ENCODE data around the gene FIBP. TPM values are rescaled to one million over a fixed set of nuclear protein-coding genes. Genes with fewer than 3 reads are reported as not detected.

The FIBP gene
- total and polyA plus RNA-seq, 2 of the 8 experiments (the other 6 are each of a cell fraction or from before 2014, with no cell fraction given): 74.3 to 173 TPM

GRCh38 chr11:65919141-65919572, 30.9 kb upstream of the FIBP start, which contains the start of gene DRAP1:
Gene DRAP1 (plus strand): TSS chr11:65919426. CDS start chr11:65919502, 76 bp downstream.
- Histone ChIP-seq H3K23me2 (ENCODE audit: low read depth, low read length) (peaks cover 13% of the 10 kb centered on the region; the same call in 1 of the 2 replicates), H4K91ac (replicated peaks; ENCODE audit: insufficient read length, low read length) (peak within 1 kb of the TSS; percentile 95), H4K5ac (ENCODE audit: insufficient read length, low read depth, low read length) (peak within 1 kb of the TSS; percentile 92), H3K14ac (ENCODE audit: insufficient read length) (no peak within 1 kb of the TSS), H3K18ac (ENCODE audit: extremely low read depth, low read length) (peak within 1 kb of the TSS; percentile 93), H2BK15ac (ENCODE audit: low read length) (0 out of 2 replicates have a peak within 1 kb of the TSS, but pooled peaks have one; percentile 40), H3K79me1 (ENCODE audit: low read depth, low read length) (peaks cover 7% of the 10 kb centered on the region; the same call in 1 of the 2 replicates), H2BK20ac (ENCODE audit: low read length) (no peak within 1 kb of the TSS), H3K23ac (ENCODE audit: insufficient read length) (no peak within 1 kb of the TSS), H3K36me3 (ENCODE audit: control insufficient read depth in 2 of 4, insufficient read depth in 4 of 4, low read length in 3 of 4) (peaks cover 0 to 8% (median 5%) of the 10 kb centered on the region in 4 experiments; a peak in 4 of 8 replicates), H3K4me3 (ENCODE audit: extremely low read depth in 1 of 4, insufficient read depth in 2 of 4, low read depth in 3 of 4, low read length in 4 of 4) (peak within 1 kb of the TSS; percentile 91 to 98 (median 94)), H2BK12ac (ENCODE audit: low read depth, low read length) (no peak within 1 kb of the TSS), H3K4ac (replicated peaks; ENCODE audit: insufficient read length, low read depth, low read length) (peak within 1 kb of the TSS; percentile 97), H3K4me2 (ENCODE audit: insufficient read depth in 1 of 2, low read depth in 2 of 2, low read length in 2 of 2) (peak within 1 kb of the TSS; percentile 83 to 94), H3K56ac (replicated peaks; ENCODE audit: insufficient read length, low read depth, low read length) (peak within 1 kb of the TSS; percentile 69), H2AK5ac (ENCODE audit: low read depth, low read length) (peak within 1 kb of the TSS; percentile 17; the same call in 1 of the 2 replicates), H3K79me2 (ENCODE audit: control insufficient read depth in 1 of 2, insufficient read depth in 2 of 2, low read length in 2 of 2) (peaks cover 0 to 7% of the 10 kb centered on the region in 2 experiments; a peak in 2 of 4 replicates), H3K9ac (replicated peaks in 1 of 4; ENCODE audit: extremely low read depth in 1 of 4, low read depth in 3 of 4, low read length in 3 of 4) (peak within 1 kb of the TSS; percentile 76 to 92 (median 84)), H3K9me3 (ENCODE audit: insufficient read depth in 2 of 2, low read depth in 1 of 2, low read length in 1 of 2) (no peaks in the 10 kb centered on the region), H2BK120ac (replicated peaks; ENCODE audit: low read depth, low read length) (no peak within 1 kb of the TSS), H4K20me1 (replicated peaks in 1 of 2; ENCODE audit: control insufficient read depth in 1 of 2, insufficient read depth in 2 of 2, low read length in 2 of 2) (peaks cover 0 to 7% of the 10 kb centered on the region in 2 experiments), H3K4me1 (replicated peaks in 1 of 4; ENCODE audit: control insufficient read depth in 3 of 4, insufficient read depth in 4 of 4, low read length in 3 of 4) (peaks cover 0 to 22% (median 13%) of the 10 kb centered on the region in 4 experiments; a peak in 4 of 7 replicates), H2BK5ac (ENCODE audit: low read depth, low read length) (peak within 1 kb of the TSS; percentile 71), H2AFZ (ENCODE audit: low read length) (no peak within 1 kb of the TSS), H3K27me3 (replicated peaks in 1 of 4; ENCODE audit: control insufficient read depth in 3 of 4, extremely low read depth in 1 of 4, insufficient read depth in 3 of 4, low read length in 3 of 4) (no peaks in the 10 kb centered on the region), H4K8ac (ENCODE audit: extremely low read depth, insufficient read depth, low read length) (peak within 1 kb of the TSS; percentile 98), H3K27ac (ENCODE audit: low read depth, low read length) (peak within 1 kb of the TSS; percentile 80)
- CTCF ChIA-PET (ENCODE audit: partially characterized antibody): interaction anchor here (0.6 to 2.3 kb wide), 3 partner anchors 13 to 34 kb away, joined by 3 to 7 read pairs (median 3); no protein-coding TSS in a partner anchor
- FAIRE-seq (no peak), DNase-seq (ENCODE audit: low read depth in 1 of 2, low spot score in 2 of 2) (peak; percentile 85 to 95)
- WGBS, 2 experiments (ENCODE audit: extremely low coverage in 1 of 2, insufficient coverage in 1 of 2, insufficient read length in 1 of 2, insufficient replicate concordance in 2 of 2, low coverage in 1 of 2, low lambda C conversion rate in 2 of 2, missing lambda C conversion rate in 1 of 2): 0% methylated on average over 12 of the region's 59 CpGs; no CpG with 5 or more reads in 1 of the 2 experiments
- POLR2A ChIA-PET (ENCODE audit: partially characterized antibody): interaction anchor here (0.9 to 4.9 kb wide), 9 partner anchors 13 to 60 kb away, joined by 3 to 36 read pairs (median 5); partner anchors contain the start of genes CCDC85B and MUS81
- TF ChIP-seq ATF3 (IDR thresholded peaks at IDR 0.05; ENCODE audit: insufficient read depth, low read depth, low read length) (no peak), EZH2 (IDR thresholded peaks at IDR 0.05; ENCODE audit: low read depth, low read length, severe bottlenecking) (no peak), SP1 (IDR thresholded peaks at IDR 0.05; ENCODE audit: low read depth, low read length) (peak; percentile 97), TBP (IDR thresholded peaks at IDR 0.05; ENCODE audit: low read depth, low read length) (0 out of 2 replicates have a peak, but pooled peaks have one; percentile 40), POU5F1 (IDR thresholded peaks at IDR 0.05; ENCODE audit: low read depth, low read length) (no peak), KDM5A (IDR thresholded peaks at IDR 0.05; ENCODE audit: low read length) (no peak), RNF2 (IDR thresholded peaks at IDR 0.05; ENCODE audit: borderline replicate concordance, low read depth, low read length, missing control alignments, poor library complexity, severe bottlenecking) (no peak), POLR2AphosphoS5 (IDR thresholded peaks at IDR 0.05; ENCODE audit: low read depth, low read length) (no peak), RAD21 (IDR thresholded peaks at IDR 0.05 in 1 of 2, conservative IDR thresholded peaks at IDR 0.05 in 1 of 2; ENCODE audit: low read depth in 2 of 2, low read length in 2 of 2) (peak in 1 of 2 experiments; percentile 29; a peak in 2 of 4 replicates), KDM4A (IDR thresholded peaks at IDR 0.05; ENCODE audit: low read depth, low read length, severe bottlenecking) (no peak), TAF7 (optimal IDR thresholded peaks at IDR 0.05; ENCODE audit: borderline replicate concordance, low read depth, low read length) (peak; percentile 58)
